AG08395 (cell line): ENCODE data around the gene ZNF835.
"Not testable (repeated sequence)": the region's sequence is repeated elsewhere in the genome, so short reads cannot be mapped to it uniquely, and the experiment has no call there.

ENCODE experiments used
- DNase-seq: peaks from one replicate; pipeline ENCODE4 v3.0.0; 2012; ENCODE audit warnings: mixed read lengths, low spot score

Gene ZNF835

DNA sequence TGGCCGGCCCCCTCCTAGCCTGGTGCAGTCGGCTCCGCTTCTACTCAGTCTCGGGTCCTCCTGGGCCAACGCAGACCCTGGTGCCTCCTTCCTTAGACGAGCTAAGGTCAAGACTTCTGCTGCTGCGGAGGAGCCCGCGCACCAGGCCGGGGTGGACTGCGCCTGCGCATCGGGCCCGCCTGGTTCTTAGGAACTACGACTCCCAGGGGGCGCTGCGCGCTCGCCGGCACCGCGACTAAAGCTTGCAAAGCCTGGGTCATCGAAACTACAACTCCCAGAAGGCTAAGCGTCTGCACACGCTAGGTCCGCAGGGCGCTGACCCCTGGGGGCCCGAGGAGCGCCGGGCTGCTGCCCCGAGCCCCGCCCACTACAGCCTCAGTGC is at the start of gene ZNF835:
TSS of gene ZNF835 (minus strand) at position 145 of the 382 bp plus-strand sequence. CDS start 6,559 bp downstream, outside the sequence.
- peak; percentile 7 for DNase-seq

DNA sequence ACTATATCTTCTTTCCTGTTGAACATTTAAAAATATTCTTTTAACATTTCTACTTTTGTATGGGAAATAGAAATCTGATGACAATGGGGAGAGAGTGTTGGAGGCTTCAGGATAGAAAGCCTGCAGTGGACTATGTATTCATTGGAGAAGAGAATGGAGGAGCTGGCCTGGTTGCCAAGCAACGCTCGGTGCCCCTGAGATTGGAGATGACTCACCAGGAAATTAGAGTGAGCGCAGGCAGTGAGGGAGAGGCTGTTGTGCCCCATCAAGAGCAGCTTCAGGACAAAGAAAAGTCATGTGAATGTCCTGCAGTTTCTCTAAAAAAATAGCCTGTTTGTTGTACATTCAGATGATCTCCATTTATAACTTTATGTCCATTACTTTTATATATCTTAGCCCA is 48.7 kb upstream of the ZNF835 start:
- no peak for DNase-seq

DNA sequence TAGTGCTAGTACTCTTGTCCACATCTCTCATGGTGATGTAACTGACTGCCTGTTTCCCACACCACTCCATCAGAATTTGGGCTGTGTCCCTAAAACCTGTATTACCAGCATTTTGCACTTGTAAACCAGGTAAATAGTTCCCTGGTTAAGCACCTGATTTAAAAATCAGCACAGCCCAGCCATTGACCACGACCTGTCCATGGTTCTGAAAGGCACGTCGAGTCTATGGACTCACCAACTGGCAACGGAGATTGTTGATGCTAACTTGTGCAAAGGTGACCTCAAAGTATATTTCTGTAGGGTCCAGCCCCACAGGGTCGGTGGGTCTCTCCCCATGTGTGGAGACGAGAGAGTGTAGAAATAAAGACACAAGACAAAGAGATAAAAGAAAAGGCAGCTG is 46.7 kb upstream of the ZNF835 start:
- DNase-seq = no peak

DNA sequence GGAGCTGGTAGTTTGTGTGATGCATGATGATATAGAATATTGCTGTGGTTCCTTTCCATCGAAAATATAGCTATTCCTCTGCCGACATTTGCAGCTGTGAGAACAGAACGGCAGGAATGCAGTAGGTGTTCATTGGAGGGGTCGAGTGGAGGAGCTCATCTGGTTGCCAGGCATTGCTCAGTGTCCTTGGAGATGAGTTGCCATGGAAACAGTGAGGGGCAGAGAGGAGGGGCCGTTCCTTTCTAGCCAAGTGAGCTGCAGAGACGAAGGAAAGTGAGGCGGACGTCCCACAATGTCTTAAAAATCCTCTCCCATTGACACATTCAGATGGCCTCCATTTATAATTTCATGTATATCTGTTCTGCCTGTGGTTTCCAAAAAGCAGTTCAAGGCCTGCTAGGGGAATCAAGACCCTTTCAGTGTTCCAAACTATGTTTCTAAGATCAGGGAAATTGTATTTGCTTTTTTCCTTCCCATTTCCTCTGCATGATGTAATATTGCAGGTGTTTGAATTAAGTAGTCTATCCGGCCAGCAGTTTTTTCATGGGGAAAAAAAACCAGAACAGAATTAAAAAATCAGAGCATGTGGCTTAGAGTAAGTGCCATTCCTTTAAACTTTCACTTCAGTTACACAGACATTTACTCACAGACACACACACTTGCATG is 41.2 kb upstream of the ZNF835 start:
- no peak for DNase-seq

DNA sequence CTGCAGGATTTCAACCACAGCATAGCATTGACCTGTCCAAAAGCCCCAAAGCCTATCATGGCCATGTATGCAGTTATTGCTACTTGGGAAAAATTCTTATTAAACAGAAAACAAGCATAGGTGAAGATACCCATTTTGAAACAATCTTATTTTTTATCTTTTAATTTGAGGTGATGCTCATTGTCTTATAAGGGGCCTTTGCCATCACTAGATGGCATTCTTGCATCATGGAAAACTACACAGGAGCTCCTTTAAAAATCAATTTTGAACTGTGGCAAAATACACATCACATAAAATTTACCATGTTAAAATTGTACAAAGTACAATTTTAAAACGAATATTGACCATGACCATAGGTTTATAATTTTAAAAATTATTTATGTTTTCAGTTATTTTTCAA is 38.9 kb upstream of the ZNF835 start:
- DNase-seq = no peak

DNA sequence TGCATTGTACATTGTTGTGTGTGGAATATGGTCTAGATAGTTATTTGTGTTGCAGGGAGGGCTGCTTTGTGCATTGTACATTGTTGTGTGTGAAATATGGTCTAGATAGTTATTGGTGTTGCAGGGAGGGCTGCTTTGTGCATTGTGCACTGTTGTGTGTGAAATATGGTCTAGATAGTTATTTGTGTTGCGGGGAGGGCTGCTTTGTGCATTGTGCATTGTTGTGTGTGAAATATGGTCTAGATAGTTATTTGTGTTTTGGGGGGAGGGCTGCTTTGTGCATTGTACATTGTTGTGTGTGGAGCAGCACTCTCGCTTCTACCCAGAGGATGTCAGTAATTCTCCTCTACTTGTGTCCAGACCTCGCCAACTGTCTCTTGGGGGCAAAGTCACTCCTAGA is 36.3 kb upstream of the ZNF835 start:
- DNase-seq = no peak

DNA sequence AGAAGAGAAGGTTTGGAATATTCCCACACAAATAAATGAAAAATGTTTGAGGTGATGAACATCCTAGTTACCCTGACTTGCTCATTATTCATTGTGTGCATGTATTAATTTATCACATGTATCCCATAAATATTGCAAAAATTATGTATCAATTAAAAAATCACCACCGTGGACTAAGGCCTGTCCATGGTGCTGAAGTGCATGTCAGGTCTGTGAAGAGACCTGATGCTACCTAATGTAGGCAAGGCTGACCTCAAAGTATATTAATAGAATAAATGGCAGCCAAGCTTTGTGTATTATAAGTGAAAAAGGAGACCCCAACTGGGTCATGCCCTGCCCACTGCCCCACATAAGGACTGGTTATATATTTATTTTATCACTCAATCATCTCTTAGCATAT is 34.4 kb upstream of the ZNF835 start:
- no peak for DNase-seq

DNA sequence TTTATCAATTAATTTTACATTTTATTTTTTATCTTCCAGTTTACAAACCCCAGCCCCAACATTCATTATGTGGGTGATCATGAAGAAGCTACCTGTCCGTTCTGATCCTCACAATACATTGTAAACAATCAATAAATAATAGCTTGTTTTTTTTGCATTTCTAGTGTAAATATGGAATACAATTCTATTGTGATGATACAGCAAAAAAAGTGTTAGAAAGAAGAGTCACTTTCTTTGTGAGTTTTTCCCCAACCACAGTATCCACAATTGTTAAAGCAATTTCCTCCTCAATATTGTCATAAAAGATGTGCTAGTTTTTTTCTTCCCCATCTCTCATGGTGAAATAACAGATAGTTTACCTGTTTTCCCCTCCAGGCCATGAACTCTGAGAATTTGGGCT is 30.3 kb upstream of the ZNF835 start:
- no peak for DNase-seq

DNA sequence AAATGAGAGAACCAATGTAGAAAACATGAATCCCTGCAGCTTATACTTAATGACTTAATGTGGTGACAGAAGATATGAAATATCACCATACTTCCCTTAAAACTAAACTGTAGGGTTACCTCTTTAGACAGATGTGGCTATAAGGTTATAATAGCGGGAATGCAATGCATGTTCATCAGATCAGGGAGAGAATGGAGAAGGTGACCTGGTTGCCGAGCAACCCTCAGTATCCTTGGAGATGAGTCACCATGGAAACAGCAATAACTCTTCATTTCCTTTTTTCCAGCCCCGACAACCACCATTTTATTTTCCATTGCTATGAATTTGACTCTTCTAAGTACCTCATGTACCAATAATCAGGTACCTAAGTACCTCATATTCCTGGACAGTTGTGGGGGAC is 28.0 kb upstream of the ZNF835 start:
- no peak for DNase-seq

DNA sequence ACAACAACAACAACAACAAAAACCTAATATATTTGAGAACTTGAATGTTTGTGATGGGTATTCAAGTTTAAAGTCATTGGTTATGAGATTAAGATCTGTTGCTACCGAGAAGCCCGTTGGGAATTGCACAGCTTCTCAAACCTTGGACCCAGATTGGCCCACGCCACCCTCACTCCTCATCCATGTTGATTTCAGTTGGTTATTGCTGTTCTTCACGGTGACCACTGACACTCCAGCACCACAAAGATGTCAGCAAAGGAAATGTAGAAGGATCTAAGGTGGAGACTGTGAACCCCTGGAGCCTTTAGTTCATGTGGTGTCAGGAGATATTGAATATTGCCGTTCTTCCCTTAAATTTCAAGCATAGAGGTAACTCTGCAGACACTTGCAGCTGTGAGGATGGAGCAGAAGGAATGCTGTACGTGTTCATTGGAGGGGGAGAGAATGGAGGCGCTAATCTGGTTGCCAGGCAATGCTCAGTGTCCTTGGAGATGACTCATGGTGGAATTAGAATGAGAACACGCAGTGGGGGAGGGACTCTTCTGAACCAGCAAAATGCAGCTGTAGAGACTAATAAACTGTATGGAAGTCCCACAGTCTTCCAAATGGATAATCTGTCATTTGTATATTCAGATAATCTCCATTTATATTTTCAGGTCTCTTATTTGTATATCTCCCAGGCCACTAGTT is 20.8 kb upstream of the ZNF835 start:
- no peak for DNase-seq

DNA sequence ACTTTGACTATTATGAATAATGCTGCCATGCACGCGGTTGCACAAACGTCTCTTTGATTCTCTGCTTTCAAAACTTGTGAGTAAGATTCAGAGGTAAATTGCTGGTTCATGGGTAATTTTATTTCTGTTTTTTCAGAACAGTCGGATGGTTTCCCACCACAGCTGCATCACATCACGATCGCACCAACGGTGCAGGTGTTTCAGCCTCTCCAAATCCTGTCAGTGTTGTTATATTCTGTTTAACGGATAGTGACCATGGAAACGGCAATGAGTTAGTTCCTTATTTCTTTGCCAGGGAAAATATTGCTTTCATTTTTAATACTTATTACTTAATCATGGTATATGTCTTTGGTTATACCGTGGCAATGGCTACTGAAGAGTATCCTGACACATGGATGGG is 19.1 kb upstream of the ZNF835 start:
- no peak for DNase-seq

DNA sequence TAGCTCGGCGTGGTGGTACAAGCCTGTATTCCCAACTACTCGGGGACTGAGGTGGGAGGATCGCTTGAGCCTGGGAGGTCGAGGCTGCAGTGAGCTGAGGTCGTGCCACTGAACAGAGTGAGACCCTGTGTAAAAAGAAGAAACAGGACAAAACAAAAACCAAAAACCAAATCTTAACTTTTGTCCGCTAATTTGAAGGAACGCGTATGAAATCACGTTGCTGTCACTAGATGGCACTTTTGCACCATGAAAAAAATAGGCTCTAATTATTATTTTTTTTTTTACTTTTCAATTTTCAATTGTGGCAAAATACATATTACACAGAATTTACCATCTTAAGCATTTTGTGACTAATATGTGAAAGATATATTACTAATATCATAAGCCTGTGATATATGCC is 17.6 kb upstream of the ZNF835 start:
- DNase-seq = no peak

DNA sequence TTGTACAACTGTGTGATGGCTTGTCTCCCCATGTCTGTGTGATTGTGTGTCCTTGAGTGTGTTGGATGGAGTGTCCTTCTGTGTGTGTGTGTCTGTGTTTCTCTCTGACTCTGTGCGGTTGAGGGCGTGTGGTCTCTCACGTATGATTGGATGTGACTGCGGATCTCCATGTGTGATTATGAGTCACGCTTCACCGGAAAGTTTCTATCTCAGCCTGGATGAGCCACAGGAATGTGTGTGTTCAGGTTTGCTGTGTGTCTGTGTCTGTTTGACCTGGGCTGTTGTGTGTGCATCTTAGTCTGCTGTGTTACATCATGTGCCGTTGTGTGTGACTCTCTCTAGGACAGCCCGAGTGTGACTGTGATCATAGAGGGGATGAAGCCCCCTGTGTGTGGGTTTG is 15.5 kb upstream of the ZNF835 start:
- DNase-seq = no peak

DNA sequence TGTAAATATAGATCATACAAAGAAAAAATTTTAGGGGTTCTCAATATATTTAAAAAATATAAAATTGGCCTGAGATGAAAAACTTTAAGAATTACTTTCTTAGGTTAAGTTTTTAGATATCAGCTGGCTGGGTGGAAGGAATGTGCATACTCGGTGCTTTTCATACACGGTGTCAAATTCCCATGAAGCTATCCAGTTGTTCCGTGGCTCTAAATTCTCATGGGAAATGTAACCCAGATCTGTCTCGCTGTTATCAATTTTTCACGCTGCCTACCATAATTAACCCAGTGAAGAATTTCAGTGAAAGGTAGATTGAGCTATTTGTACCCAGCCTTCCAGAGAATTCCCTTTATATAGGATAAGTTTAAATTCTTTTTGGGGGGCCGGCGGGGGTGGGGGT is 11.6 kb upstream of the ZNF835 start:
- DNase-seq = no peak

DNA sequence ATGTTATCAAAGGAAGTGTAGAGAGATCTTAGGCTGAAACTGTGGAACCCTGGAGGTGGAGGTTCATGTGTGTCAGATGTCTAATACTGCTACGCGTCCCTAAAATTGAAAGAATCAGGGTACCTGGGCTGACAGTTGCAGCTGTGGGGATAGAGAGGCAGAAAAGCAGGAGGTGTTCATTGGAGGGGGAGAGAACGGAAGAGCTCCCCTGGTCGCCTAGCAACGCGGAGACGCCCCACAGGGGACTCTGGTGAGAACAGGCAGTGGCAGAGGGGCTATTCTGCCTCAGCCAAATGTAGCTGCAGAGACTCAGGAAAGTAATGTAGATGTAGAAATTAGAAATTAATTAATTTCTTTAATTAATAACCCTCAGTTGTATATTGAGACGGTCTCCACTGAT is 10.1 kb upstream of the ZNF835 start:
- DNase-seq = no peak

DNA sequence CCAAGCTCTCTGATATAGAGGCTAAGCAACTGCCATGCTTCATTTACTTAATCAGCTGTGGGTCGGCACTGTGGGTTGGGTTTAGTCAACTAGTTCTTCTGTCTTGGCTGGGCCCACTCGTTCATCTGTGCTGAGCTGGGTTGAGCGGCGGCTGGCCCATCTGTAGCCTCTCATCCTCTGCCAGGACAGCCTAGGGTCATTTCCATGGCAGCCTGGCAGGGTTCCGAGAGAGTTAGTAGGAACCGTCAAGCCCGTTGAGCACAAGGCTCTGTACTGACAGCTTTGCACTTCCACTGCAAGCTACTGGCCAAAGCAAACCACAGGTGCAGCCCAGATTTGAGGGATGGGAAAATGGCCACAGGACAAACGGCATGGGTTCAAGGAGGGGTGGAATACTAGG is 6.6 kb upstream of the ZNF835 start:
- DNase-seq = no peak

DNA sequence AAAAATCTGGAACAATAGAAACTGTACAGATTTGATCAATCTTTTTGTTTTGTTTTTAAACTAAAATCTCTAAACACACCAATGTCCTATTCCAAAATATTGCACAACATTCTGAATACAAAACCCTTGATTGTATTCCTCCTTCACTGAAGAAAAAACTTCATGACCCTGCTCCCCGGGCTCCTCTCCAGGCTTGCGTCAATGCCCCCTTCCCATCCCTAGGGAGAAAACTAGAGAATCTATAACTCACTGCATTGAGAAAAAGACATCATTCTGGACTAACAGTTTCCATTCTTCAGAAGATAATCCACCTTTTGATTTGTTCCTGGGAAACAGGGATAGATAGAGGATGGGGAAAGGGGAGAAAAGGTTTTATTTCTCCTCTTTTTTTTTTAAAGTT is 1.1 kb upstream of the ZNF835 start:
- DNase-seq = not testable (repeated sequence)

DNA sequence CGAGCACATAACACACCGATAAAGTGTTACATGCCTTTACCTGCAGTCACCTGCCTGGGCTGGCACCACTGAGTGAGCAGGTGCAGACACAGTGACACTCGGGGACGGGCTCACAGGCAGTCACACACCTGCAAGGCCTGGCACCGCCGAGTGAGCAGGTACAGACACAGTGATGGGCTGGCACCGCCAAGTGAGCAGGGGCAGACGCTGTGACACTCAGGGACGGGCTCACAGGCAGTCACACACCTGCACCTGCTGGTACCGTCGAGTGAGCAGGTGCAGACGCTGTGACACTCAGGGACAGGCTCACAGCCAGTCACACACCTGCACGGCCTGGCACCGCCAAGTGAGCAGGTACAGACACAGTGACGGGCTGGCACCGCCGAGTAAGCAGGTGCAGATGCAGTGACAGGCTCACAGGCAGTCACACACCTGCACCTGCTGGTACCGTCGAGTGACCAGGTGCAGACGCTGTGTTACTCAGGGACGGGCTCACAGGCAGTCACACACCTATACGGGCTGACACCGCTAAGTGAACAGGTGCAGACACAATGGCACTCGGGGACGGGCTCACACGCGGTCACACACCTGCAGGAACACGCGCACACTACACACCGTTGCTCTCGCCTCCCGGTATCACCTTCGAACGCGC is 470 bp downstream of the ZNF835 start:
- DNase-seq = no peak

DNA sequence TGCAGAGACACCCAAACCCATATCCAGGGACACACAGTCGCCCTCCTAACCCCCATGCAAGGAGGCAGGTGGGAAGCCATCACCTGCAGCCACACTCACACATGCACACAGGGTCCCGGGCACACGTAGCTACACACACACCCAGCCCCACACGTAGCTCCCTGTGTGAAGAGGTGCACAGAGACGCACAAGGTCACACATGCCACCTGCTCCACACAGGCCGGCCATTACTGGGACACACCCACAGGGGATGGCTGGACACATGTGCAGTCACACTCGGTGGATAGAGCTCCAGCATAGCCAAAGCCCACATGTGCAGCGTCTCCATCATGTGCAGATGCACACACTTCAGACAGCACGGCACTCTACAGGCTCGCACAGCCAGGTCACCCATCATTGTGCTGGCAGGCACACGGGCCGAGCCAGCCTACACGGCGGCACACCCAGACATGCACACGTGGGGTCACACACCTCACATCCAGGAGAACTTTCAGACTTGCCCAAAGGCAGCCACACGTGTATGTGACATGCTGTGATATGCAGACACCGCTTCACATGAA is 1.1 kb downstream of the ZNF835 start:
- DNase-seq = no peak

DNA sequence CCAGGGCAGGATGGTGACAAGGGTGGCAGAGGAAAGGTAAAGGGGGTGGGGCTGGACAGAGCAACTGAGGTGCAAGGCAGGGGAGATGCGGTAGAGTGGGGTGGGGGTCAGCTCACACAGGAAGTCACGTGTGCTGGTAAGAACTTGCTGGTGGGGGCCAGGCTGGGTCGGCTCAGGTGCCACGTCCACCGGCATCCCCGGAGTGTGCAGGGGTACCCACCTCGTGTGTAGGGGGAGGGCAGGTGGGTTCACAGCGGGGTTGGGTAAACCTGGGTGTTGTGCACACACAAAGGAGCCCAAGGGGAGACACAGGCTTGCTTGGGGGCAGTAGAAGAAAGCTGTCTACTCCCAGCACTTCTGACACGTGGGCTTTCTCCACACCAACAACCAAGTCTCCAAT is 2.9 kb downstream of the ZNF835 start:
- no peak for DNase-seq

DNA sequence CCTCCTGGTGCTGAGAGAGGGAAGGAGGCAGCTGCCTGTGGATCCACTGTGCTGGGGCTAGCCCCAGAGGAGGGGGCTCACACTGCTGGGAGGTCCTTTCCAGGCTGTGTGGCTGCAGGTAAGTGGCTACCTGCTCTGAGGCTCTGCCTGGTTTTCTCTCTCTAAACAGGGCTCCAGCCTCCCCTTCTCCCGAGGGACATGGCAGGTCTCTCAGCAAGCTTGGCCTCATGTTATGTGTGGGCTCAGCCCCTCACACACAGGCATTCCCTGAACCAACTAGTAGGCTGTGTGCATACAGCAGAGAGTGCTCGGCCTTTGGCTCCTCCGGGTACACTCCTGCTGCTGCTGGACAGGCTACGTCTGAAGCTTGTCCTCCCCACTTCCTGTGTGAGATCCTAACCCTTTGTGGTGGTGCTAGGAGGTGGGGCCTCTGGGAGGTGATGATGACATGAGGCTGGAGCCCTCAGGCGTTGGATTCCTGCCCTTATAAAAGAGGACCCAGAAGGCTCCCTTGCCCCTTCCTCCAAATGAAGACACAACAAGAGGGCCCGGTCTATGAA is 4.2 kb downstream of the ZNF835 start:
- DNase-seq = no peak

DNA sequence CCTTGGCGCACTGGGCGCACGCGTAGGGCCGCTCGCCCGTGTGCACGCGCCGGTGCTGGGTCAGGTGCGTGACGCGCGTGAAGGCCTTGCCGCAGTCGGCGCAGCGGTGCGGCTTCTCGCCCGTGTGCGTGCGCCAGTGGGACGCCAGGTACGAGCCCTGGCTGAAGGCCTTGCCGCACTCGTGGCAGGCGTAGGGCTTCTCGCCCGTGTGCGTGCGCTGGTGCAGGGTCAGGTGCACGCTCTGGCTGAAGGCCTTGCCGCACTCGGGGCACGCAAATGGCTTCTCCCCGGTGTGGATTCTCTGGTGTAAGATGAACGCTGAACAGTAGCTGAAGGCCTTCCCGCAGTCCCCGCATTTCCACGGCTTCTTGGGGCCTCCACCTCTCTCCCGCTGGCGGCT is 7.0 kb downstream of the ZNF835 start:
- no peak for DNase-seq

DNA sequence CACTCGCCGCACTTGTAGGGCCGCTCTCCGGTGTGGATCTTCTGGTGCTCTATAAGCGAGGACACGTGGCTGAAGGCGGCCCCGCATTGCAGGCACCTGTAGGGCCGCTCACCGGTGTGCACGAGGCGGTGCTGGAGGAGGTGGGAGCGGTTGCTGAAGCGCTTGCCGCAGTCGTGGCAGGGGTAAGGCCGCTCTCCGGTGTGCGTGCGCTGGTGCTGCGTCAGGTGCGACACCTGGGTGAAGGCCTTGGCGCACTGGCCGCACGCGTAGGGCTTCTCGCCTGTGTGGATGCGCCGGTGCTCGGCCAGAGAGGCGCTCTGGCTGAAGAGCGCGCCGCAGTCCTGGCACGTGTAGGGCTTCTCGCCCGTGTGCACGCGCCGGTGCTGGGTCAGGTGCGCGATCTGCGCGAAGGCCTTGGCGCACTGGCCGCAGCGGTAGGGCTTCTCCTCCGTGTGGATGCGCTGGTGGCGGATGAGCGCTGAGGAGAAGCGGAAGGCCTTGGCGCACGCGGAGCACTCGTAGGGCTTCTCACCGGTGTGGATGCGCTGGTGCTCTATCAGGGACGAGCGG is 7.5 kb downstream of the ZNF835 start:
- DNase-seq = no peak
